ENCODE data around the gene JAKMIP1. TPM values are rescaled to one million over a fixed set of nuclear protein-coding genes. Genes with fewer than 3 reads are reported as not detected.
"Not testable (repeated sequence)": the region's sequence is repeated elsewhere in the genome, so short reads cannot be mapped to it uniquely, and the experiment has no call there.

Gene JAKMIP1
- total RNA-seq, 1 experiment from 2014 or later, result not detected

- DNase-seq (ENCODE audit: low read depth), result no peak
These were observed 182.5 kb downstream of the JAKMIP1 start for GRCh38 chr4:6017800-6018199.

GRCh38 chr4:6017030-6017429 lies 183.3 kb downstream of the JAKMIP1 start:
- no peak for DNase-seq (ENCODE audit: low read depth)

- DNase-seq (ENCODE audit: low read depth), result no peak
These were observed 186.8 kb downstream of the JAKMIP1 start for GRCh38 chr4:6013564-6013963.

GRCh38 chr4:6012200-6012599 lies 188.1 kb downstream of the JAKMIP1 start:
- no peak for DNase-seq (ENCODE audit: low read depth)

- DNase-seq (ENCODE audit: low read depth), result no peak
These were observed 188.7 kb downstream of the JAKMIP1 start for GRCh38 chr4:6011686-6012085.

GRCh38 chr4:6011271-6011671 lies 189.1 kb downstream of the JAKMIP1 start:
- DNase-seq (ENCODE audit: low read depth), result no peak

- DNase-seq (ENCODE audit: low read depth), result no peak
These were observed 189.6 kb downstream of the JAKMIP1 start for GRCh38 chr4:6010789-6011188.

- no peak for DNase-seq (ENCODE audit: low read depth)
These were observed 190.9 kb downstream of the JAKMIP1 start for GRCh38 chr4:6009452-6009851.

GRCh38 chr4:6008766-6009385 lies 191.5 kb downstream of the JAKMIP1 start:
- DNase-seq (ENCODE audit: low read depth), result no peak

- DNase-seq (ENCODE audit: low read depth), result no peak
These were observed 192.2 kb downstream of the JAKMIP1 start for GRCh38 chr4:6008092-6008551.

GRCh38 chr4:6005175-6005574 lies 195.2 kb downstream of the JAKMIP1 start:
- DNase-seq (ENCODE audit: low read depth), result no peak

- DNase-seq (ENCODE audit: low read depth), result not testable (repeated sequence)
These were observed 196.9 kb downstream of the JAKMIP1 start for GRCh38 chr4:6003485-6003884.

- no peak for DNase-seq (ENCODE audit: low read depth)
These were observed 197.4 kb downstream of the JAKMIP1 start for GRCh38 chr4:6002926-6003325.

GRCh38 chr4:6002492-6002833 lies 197.9 kb downstream of the JAKMIP1 start:
- no peak for DNase-seq (ENCODE audit: low read depth)

- no peak for DNase-seq (ENCODE audit: low read depth)
These were observed 198.5 kb downstream of the JAKMIP1 start for GRCh38 chr4:6001680-6002491.

- DNase-seq (ENCODE audit: low read depth), result no peak
These were observed 200.5 kb downstream of the JAKMIP1 start for GRCh38 chr4:5999830-6000365.

- no peak for DNase-seq (ENCODE audit: low read depth)
These were observed 201.0 kb downstream of the JAKMIP1 start for GRCh38 chr4:5999356-5999755.

GRCh38 chr4:5998333-5998936 lies 201.9 kb downstream of the JAKMIP1 start:
- DNase-seq (ENCODE audit: low read depth), result peak; percentile 50

- peak; percentile 18 for DNase-seq (ENCODE audit: low read depth)
These were observed 203.7 kb downstream of the JAKMIP1 start for GRCh38 chr4:5996641-5997040.

GRCh38 chr4:5995901-5996623 lies 204.3 kb downstream of the JAKMIP1 start:
- DNase-seq (ENCODE audit: low read depth), result no peak

- DNase-seq (ENCODE audit: low read depth), result no peak
These were observed 206.2 kb downstream of the JAKMIP1 start for GRCh38 chr4:5993876-5994811.
